DOHH2 (cell line): ENCODE data around the gene EGFLAM.

ENCODE experiments used
- H3F3A ChIP-seq: fragments of 200-600 bp; sonication (generic), shearing (Covaris generic); 2 replicates; pipeline ENCODE4 v1.6.0; 2016; ENCODE audit warnings: antibody characterized with exemption, mild to moderate bottlenecking; ENCODE audit not compliant: control insufficient read depth, insufficient read depth
- H3K27ac ChIP-seq: fragments of 200-600 bp; sonication (generic); 2 replicates; pipeline ENCODE4 v1.5.1; 2014; ENCODE audit warnings: low read depth, mild to moderate bottlenecking, low read length, moderate library complexity
- H3K27me3 ChIP-seq: fragments of 200-600 bp; sonication (generic); 2 replicates; pipeline ENCODE4 v1.6.1; 2014; ENCODE audit warnings: mild to moderate bottlenecking, low read length, mixed read lengths; ENCODE audit not compliant: control insufficient read depth
- H3K36me3 ChIP-seq: fragments of 200-600 bp; sonication (generic); 2 replicates; pipeline ENCODE4 v1.6.1; 2014; ENCODE audit warnings: mild to moderate bottlenecking, low read length, moderate library complexity, mixed read lengths; ENCODE audit not compliant: control insufficient read depth
- H3K4me1 ChIP-seq: fragments of 200-600 bp; sonication (generic); 2 replicates; pipeline ENCODE4 v1.6.1; 2014; ENCODE audit warnings: mild to moderate bottlenecking, low read length, mixed read lengths; ENCODE audit not compliant: control insufficient read depth
- H3K4me2 ChIP-seq: fragments of 200-600 bp; sonication (generic); 2 replicates; pipeline ENCODE4 v1.6.0; 2014; ENCODE audit warnings: mild to moderate bottlenecking, low read length, moderate library complexity
- H3K4me3 ChIP-seq: fragments of 200-600 bp; sonication (generic); 2 replicates; pipeline ENCODE4 v1.5.1; 2014; ENCODE audit warnings: mild to moderate bottlenecking, low read length, mixed read lengths
- H3K79me2 ChIP-seq: fragments of 200-600 bp; sonication (generic); 2 replicates; pipeline ENCODE4 v1.6.1; 2014; ENCODE audit warnings: mild to moderate bottlenecking, low read length, mixed read lengths; ENCODE audit not compliant: control insufficient read depth
- H3K9me2 ChIP-seq: fragments of 200-600 bp; sonication (generic); replicated peaks from 2 replicates; pipeline ENCODE4 v1.6.1; 2014; ENCODE audit warnings: mild to moderate bottlenecking, low read length, mixed read lengths; ENCODE audit not compliant: control insufficient read depth
- H3K9me3 ChIP-seq: fragments of 200-600 bp; sonication (generic); 2 replicates; pipeline ENCODE4 v1.6.1; 2014; ENCODE audit warnings: antibody characterized with exemption, low read length, mixed read lengths; ENCODE audit not compliant: control insufficient read depth, insufficient read depth
- H4K20me1 ChIP-seq: fragments of 200-600 bp; sonication (generic); 2 replicates; pipeline ENCODE4 v1.6.0; 2014; ENCODE audit warnings: low read depth, mild to moderate bottlenecking, antibody characterized with exemption, low read length, moderate library complexity; ENCODE audit not compliant: control insufficient read depth, insufficient read depth
- CTCF ChIP-seq: fragments of 200-600 bp; sonication (generic); IDR thresholded peaks from one replicate; pipeline ENCODE4 v1.5.1; 2014; ENCODE audit warnings: antibody characterized with exemption, mild to moderate bottlenecking, low read depth, low read length; ENCODE audit not compliant: poor library complexity, severe bottlenecking
- EZH2phosphoT487 ChIP-seq: fragments of 200-600 bp; sonication (generic); IDR thresholded peaks from 2 replicates; pipeline ENCODE4 v1.6.1; 2017; ENCODE audit warnings: borderline replicate concordance, mild to moderate bottlenecking, antibody characterized with exemption, low read length, moderate library complexity, mixed read lengths

EGFLAM gene

GRCh38 chr5:38383701-38384100 is 125.3 kb downstream of the EGFLAM start:
- Histone ChIP-seq H3K4me3 (no peak overlapping the region), H3K36me3 (no peaks in the 10 kb centered on the region), H3K27me3 (no peaks in the 10 kb centered on the region), H3K9me3 (no peaks in the 10 kb centered on the region), H3F3A (no peaks in the 10 kb centered on the region), H3K79me2 (no peaks in the 10 kb centered on the region), H4K20me1 (no peaks in the 10 kb centered on the region), H3K4me2 (no peak overlapping the region), H3K9me2 (no peaks in the 10 kb centered on the region), H3K4me1 (no peaks in the 10 kb centered on the region), H3K27ac (no peak overlapping the region)
- TF ChIP-seq EZH2phosphoT487: no peak
- no peak for TF ChIP-seq CTCF

GRCh38 chr5:38384396-38384795 is 126.0 kb downstream of the EGFLAM start:
- no peaks in the 10 kb centered on the region for H3K27me3 ChIP-seq
- H3K36me3 ChIP-seq: no peaks in the 10 kb centered on the region
- no peaks in the 10 kb centered on the region for H3F3A ChIP-seq
- no peaks in the 10 kb centered on the region for H3K4me1 ChIP-seq
- H3K9me2 ChIP-seq: no peaks in the 10 kb centered on the region
- H3K4me2 ChIP-seq: no peak overlapping the region
- H3K79me2 ChIP-seq: no peaks in the 10 kb centered on the region
- H3K4me3 ChIP-seq: no peak overlapping the region
- no peak overlapping the region for H3K27ac ChIP-seq
- no peaks in the 10 kb centered on the region for H3K9me3 ChIP-seq
- TF ChIP-seq EZH2phosphoT487: no peak
- TF ChIP-seq CTCF: no peak
- H4K20me1 ChIP-seq: no peaks in the 10 kb centered on the region

GRCh38 chr5:38387161-38387560 is 128.8 kb downstream of the EGFLAM start:
- Histone ChIP-seq H3K9me2 (no peaks in the 10 kb centered on the region), H3F3A (no peaks in the 10 kb centered on the region), H3K36me3 (no peaks in the 10 kb centered on the region), H3K79me2 (no peaks in the 10 kb centered on the region), H3K9me3 (no peaks in the 10 kb centered on the region), H4K20me1 (no peaks in the 10 kb centered on the region), H3K27me3 (no peaks in the 10 kb centered on the region), H3K4me3 (no peak overlapping the region), H3K4me2 (no peak overlapping the region), H3K27ac (no peak overlapping the region), H3K4me1 (no peaks in the 10 kb centered on the region)
- TF ChIP-seq EZH2phosphoT487 (no peak), CTCF (no peak)

GRCh38 chr5:38393636-38394035 is 135.3 kb downstream of the EGFLAM start:
- Histone ChIP-seq H3K9me2 (no peaks in the 10 kb centered on the region), H3K27me3 (no peaks in the 10 kb centered on the region), H3F3A (no peaks in the 10 kb centered on the region), H3K36me3 (no peaks in the 10 kb centered on the region), H4K20me1 (no peaks in the 10 kb centered on the region), H3K9me3 (no peaks in the 10 kb centered on the region), H3K79me2 (no peaks in the 10 kb centered on the region), H3K27ac (no peak overlapping the region), H3K4me2 (no peak overlapping the region), H3K4me3 (no peak overlapping the region), H3K4me1 (no peaks in the 10 kb centered on the region)
- TF ChIP-seq CTCF: no peak
- no peak for TF ChIP-seq EZH2phosphoT487
